Right hindlimb (tissue), 1 donor: ENCODE data around the gene IQCH.
"Not testable (repeated sequence)": the region's sequence is repeated elsewhere in the genome, so short reads cannot be mapped to it uniquely, and the experiment has no call there.

ENCODE experiments used
- DNase-seq: peaks from one replicate; pipeline ENCODE4 v3.0.0-alpha.2; 2018

The IQCH gene

GRCh38 chr15:67399925-67400324, 145.3 kb downstream of the IQCH start:
- DNase-seq = no peak

DNA sequence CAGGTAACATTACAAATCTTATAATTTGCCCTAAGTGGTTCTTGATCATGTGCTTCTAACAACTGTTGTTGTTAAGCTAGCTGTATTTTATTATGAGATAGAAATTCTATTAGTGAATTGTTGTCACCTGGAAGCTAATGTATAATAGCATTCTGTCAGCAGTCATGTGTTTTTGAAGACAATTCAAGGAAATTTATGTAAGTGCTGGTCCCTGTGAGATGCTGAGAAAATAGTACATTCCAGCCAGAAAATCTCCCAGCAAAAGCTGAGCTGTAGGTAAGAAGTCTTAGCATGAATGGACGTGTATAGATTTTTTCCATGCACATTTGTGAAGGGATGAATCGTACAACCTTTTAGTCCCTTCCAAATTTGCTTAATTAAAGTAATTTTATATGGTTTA, 146.3 kb downstream of the IQCH start:
- DNase-seq = no peak

- DNase-seq = no peak
Observed at GRCh38 chr15:67401336-67401735, 146.8 kb downstream of the IQCH start.

DNA sequence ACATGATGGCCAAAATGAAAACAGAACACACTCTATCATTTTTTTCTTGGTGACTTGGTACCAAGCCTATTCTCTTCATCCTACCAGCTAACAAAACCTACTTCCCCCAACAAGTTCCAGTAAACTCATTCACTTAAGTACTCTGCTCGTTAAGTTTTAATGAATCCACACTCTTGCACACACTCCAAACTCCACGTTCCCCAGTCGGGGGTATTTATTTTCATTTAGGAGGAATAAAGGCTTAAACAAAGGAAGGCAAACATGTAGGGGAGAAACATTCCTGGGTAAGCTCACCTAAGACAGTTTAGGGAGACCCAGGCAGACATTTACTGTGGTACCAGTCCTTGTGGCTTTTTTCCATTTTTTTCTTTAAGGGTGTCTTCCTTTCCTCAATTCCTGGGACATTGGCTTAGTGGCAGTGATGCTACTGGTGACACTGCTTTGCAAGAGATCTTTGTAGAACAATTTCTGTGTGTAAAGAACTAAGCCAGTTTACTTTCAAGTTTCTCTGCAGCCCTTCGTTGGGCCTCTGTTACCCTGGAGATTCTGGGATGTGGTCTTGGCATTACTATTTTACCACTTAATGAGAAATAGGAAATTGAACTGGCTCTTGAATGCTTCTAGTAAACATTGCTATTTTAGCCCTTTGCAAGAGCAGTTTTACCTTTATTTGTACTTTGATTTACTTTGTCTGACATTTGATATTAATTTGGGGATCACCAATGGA, 149.0 kb downstream of the IQCH start:
- peak; percentile 25 for DNase-seq

DNA sequence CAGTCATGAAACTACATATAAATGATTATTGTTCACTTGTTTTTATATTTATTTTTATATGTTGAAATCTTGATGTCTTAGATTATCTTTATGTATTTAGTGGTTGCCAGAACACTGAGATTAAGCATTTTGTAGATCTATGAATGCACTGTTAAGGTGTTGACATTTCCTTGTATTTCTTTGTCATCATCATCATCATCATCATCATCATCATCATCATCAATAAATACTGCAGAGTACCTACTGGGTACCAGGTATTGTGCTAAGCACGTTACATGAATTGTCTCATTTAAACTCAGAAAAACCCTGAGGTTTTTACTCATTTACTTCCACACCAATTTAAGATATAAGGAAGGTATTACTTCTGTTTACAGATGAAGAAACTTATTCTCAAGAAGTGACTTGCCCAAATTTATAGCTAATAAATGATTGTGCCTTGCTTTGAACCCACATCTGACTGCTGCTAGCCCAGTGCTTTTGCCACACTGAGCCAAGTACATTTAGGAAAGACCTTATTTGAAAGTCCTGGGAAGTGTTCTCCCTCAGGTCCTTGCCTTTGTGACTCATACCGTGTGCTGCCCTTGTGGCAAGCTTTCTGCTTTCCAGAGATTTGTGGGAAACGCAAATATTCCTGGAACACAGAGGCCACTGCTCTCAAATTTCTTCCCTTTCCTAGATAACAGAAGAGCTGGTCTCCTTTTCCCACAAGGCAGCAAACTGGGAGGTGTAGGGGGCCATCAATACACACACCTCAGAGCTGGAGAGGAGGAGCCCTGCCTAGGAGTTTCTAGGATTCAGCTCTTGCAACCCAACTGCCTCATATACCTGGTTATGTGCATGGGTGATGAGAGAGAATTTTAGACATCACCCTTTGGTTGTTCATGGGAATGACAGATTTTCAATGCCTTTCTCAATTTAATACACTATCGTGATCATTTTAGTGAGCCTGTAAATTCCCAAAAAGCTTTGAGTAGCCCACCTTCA, 150.9 kb downstream of the IQCH start:
- DNase-seq = no peak

- no peak for DNase-seq
Observed at GRCh38 chr15:67406257-67406861, 151.8 kb downstream of the IQCH start.

- no peak for DNase-seq
Observed at GRCh38 chr15:67407786-67408185, 153.2 kb downstream of the IQCH start.

- no peak for DNase-seq
Observed at GRCh38 chr15:67409175-67409574, 154.6 kb downstream of the IQCH start.

DNA sequence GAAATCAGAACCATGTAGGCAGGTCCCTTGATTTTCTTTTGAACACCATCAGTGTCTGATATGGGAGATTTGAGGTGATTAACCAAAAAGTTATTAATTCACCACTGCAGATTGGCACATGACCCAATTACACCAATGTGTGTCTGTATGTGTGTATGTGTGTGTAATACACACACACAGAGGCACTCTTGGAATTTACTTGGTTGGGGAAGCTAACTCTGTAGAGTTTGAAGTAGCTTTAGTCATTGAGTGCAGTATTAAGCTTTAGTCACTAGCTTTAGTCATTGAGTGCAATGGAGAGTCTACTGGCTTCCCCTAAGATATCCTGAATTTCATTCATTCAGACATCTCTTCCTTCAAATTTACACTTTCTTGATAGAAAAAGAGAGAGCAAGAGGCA, 156.9 kb downstream of the IQCH start:
- no peak for DNase-seq

GRCh38 chr15:67413770-67414390, 159.3 kb downstream of the IQCH start:
- DNase-seq = no peak

GRCh38 chr15:67415181-67415580, 160.6 kb downstream of the IQCH start:
- no peak for DNase-seq

GRCh38 chr15:67416891-67417290, 162.3 kb downstream of the IQCH start:
- no peak for DNase-seq

GRCh38 chr15:67419705-67420104, 165.1 kb downstream of the IQCH start:
- no peak for DNase-seq

GRCh38 chr15:67420137-67420536, 165.6 kb downstream of the IQCH start:
- no peak for DNase-seq

DNA sequence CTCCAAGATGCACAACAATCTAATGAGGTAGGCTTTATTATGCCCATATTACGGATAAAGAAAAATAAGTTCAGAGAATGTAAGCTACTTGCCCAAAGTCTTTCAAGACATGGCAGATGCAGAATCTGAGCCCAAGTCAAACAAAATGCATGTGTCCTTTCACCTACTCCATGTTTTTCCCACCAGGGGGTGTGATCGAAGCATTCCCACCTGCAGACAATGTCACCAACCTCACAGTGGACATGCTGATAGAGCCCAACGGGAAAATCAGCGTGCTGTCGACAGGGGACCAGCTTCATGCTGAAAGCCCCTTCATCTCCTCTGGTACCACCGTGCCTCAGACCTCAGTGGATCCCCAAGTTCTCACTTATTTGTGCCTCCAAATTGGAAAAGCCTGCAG, 166.5 kb downstream of the IQCH start:
- no peak for DNase-seq

GRCh38 chr15:67422296-67422695, 167.7 kb downstream of the IQCH start:
- no peak for DNase-seq

GRCh38 chr15:67433495-67434099, 179.0 kb downstream of the IQCH start:
- DNase-seq = peak; percentile 49

DNA sequence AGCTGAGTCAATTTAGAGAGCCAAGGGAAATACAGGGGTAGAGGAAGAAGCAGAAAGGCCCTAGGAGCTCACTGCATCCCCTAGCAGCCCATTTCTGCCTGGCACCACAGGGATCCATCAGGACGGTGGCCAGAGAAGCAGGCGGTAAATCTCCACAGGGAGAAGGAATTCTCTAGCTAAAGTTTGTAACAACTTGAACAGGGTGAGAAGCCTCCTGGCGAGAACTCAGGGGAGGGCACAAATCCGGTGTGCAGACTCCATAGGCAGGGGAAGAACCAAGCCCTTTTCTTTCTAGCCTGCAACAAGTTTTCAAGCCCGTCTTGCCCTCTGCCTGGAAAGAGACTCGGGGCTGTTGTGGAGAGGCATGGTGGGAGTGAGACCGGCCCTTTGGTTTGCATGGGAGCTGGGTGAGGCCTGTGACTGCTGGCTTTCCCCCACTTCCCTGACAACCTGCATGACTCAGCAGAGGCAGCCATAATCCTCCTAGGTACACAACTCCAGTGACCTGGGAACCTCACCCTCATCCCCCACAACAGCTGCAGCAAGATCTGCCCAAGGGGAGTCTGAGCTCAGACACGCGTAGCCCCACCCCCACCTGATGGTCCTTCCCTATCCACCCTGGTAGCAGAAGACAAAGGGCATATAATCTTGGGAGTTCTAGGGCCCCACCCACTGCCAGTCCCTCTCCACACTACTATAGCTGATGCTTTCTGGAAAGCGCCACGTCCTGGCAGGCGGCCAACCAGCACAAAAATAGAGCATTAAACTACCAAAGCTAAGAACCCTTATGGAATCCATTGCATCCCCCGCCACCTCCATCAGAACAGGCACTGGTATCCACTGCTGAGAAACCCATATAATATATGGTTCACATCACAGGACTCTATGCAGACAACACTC, 182.0 kb downstream of the IQCH start:
- DNase-seq = not testable (repeated sequence)

DNA sequence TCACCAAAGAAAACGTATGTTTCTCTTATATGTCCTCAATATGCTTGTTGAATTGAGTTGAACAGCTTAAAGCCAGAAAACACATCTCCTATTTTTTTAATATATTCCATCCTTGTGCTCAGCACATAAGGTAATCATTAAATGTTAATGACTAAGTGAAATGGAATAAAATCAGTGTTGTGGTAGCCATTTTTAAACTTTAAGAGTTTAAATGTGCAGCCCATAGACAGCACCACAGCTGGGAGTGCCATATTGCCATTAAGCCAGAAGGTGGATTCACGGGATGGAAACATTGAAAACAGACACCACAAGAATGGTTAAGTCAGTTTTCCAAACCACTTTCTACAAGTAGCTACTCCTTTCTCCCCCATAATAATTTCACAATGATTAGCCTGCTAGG, 189.5 kb downstream of the IQCH start:
- no peak for DNase-seq

DNA sequence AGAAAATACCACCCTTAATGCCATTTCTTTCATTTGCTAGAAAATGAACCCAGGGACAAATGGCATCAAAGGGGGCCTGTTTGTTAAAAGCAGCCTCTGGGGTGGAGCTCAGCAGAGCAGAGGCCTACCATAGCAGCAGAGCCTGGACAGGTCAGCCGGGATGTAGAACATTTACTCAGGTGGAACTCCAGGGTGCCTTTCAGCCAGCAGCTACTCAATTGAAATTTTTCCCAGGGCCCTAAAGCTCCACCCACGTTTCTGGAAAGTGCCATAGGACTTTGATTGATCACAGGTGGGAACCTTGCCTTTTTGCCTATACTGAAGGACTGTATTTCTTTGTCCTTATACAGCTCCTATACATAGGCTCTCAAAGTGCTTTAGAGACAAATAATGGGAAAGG, 191.9 kb downstream of the IQCH start:
- DNase-seq = no peak

- DNase-seq = not testable (repeated sequence)
Observed at GRCh38 chr15:67448372-67448771, 193.8 kb downstream of the IQCH start.

DNA sequence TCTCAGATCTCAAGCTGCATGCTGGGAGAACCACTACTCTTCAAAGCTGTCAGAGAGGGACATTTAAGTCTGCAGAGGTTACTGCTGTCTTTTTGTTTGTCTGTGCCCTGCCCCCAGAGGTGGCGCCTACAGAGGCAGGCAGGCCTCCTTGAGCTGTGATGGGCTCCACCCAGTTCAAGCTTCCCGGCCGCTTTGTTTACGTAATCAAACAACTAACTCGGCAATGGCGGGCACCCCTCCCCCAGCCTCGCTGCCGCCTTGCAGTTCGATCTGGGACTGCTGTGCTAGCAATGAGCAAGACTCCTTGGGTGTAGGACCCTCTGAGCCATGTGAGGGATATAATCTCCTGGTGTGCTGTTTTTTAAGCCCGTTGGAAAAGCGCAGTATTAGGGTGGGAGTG, 199.1 kb downstream of the IQCH start:
- DNase-seq = not testable (repeated sequence)
